Activated naive CD8-positive, alpha-beta T cell treated with anti-CD3 and anti-CD28 coated beads, Interleukin-2, amount 50 U/mL, for 16 hours (primary cell): ENCODE results near the gene TACR2.

Source experiments
- DNase-seq: peaks from one replicate; pipeline ENCODE4 v3.0.0-alpha.2; 2020; ENCODE audit warnings: low read depth, low spot score

TACR2 gene

GRCh38 chr10:69419096-69419743, 2.5 kb upstream of the TACR2 start:
- no peak for DNase-seq

GRCh38 chr10:69418052-69418752, 1.5 kb upstream of the TACR2 start:
- DNase-seq: no peak

GRCh38 chr10:69417542-69417941, 824 bp upstream of the TACR2 start:
- DNase-seq: no peak

GRCh38 chr10:69415951-69416350, 767 bp downstream of the TACR2 start:
- no peak for DNase-seq

- DNase-seq: no peak
Measured at GRCh38 chr10:69415049-69415448, 1.7 kb downstream of the TACR2 start.

- no peak for DNase-seq
Measured at GRCh38 chr10:69414036-69415018, 2.4 kb downstream of the TACR2 start.

GRCh38 chr10:69413221-69413865, 3.4 kb downstream of the TACR2 start:
- no peak for DNase-seq

GRCh38 chr10:69412232-69412790, 4.4 kb downstream of the TACR2 start:
- no peak for DNase-seq

- DNase-seq: no peak
Measured at GRCh38 chr10:69411476-69411875, 5.2 kb downstream of the TACR2 start.

- DNase-seq: no peak
Measured at GRCh38 chr10:69410487-69410886, 6.2 kb downstream of the TACR2 start.

- DNase-seq: no peak
Measured at GRCh38 chr10:69409968-69410367, 6.8 kb downstream of the TACR2 start.

GRCh38 chr10:69409176-69409495, 7.6 kb downstream of the TACR2 start:
- DNase-seq: no peak

GRCh38 chr10:69408318-69409175, 8.2 kb downstream of the TACR2 start:
- peak; percentile 69 for DNase-seq

- DNase-seq: no peak
Measured at GRCh38 chr10:69407621-69408301, 9.0 kb downstream of the TACR2 start.

- DNase-seq: no peak
Measured at GRCh38 chr10:69406816-69407580, 9.7 kb downstream of the TACR2 start.

- DNase-seq: no peak
Measured at GRCh38 chr10:69406302-69406811, 10.4 kb downstream of the TACR2 start.

- DNase-seq: no peak
Measured at GRCh38 chr10:69405221-69405620, 11.5 kb downstream of the TACR2 start.

GRCh38 chr10:69404786-69405185, 11.9 kb downstream of the TACR2 start:
- no peak for DNase-seq

- no peak for DNase-seq
Measured at GRCh38 chr10:69403519-69403918, 13.2 kb downstream of the TACR2 start.
